ENCODE data around the gene HSP90AB1.

The HSP90AB1 gene

DNA sequence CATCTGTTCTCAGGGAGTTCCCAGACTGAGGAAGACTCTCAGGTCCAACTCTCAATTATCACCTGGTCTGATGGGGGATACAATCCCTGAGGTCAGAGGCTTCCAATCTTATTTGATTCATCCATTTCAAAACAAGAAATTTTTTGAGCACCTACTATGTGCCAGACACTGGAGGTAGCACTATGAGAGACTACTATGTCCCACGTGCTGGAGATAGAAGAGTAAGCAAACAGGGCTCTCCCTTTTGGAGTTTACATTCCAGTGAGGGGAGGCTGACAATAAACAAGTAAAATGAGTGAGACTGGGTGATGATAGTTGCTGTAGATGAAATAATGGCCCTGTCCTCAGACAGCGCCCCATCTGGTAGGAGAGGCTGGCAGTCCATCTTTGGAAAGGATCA is 39.8 kb downstream of the HSP90AB1 start:
- DNase-seq (ENCODE audit: low spot score): no peak

DNA sequence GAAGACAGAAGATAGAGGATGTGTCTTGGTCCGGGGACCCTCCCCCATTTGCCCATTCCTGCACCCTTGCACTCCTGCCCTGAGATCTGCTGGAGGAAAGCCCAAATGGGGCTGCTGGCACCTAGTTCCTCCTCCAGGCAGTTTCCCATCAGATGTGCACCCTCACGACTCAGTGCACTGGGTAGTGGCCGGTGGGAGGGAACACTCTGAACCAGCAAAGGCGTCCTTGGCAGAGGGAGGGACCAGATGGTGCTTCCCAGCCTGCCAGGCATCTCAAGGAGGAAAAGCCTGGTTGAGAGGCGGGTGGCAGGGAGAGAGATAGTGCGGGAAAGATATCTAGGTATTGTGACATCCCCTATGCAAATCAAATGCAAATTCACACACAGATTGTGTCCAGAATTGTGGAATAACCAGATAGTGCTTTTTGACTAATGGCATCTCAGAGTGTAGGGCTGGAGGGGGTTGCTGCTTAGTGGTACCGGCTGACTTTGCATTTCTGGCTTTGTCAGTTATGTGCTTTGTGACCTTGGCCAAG is 42.9 kb downstream of the HSP90AB1 start:
- DNase-seq (ENCODE audit: low spot score): no peak

DNA sequence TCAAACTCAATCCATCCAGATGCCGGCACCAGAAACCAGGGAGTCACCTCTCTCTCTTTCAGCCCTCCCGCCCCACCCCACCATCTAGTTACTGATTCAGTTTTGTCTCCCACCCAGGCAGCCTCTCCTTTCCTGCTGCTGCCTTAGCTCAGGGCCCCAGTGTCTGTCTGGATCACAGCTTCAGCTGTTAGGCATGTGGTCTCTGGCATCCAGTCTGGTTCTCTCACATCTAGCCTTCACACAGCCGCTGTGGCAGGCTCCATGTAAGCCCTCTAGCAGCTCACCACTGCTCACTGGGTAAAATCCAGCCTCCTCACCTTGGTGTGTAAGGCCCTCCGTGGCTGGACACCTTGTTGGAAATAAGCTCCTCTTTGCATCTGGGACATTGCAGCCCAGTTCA is 44.9 kb downstream of the HSP90AB1 start:
- DNase-seq (ENCODE audit: low spot score): no peak

DNA sequence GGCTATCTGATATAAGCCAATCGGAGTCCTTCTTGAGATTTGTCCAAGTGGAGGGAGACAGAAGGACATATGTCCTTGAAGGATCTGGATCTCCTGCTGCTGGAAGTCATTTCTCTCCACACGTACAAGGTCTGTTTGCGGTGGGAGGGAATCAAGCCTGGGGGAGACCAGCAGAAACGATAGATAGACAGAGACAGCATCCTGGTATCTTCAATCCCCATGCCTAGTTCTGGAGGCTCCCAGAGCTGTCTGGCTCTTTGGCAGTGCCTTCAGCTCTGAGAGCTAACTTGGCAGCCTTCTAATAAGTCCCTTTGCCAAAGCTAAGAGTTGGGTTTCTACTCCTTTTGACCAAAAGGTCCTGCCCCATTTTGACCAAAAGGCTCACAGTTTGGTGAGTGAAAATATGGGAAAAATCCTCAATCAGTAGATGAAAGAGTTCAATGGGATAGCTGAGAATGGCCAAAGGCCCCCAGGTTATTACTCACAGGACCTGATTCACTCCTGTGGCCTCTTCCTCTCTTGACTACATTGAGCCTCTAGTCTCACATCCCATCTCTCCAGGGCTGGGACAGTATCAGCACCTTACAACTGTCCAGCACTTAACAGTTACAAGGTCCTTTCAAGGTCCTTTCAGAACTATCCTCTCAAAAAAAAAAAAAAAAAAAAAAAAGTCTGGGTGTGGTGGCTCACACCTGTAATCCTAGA is 45.9 kb downstream of the HSP90AB1 start:
- no peak for DNase-seq (ENCODE audit: low spot score)

DNA sequence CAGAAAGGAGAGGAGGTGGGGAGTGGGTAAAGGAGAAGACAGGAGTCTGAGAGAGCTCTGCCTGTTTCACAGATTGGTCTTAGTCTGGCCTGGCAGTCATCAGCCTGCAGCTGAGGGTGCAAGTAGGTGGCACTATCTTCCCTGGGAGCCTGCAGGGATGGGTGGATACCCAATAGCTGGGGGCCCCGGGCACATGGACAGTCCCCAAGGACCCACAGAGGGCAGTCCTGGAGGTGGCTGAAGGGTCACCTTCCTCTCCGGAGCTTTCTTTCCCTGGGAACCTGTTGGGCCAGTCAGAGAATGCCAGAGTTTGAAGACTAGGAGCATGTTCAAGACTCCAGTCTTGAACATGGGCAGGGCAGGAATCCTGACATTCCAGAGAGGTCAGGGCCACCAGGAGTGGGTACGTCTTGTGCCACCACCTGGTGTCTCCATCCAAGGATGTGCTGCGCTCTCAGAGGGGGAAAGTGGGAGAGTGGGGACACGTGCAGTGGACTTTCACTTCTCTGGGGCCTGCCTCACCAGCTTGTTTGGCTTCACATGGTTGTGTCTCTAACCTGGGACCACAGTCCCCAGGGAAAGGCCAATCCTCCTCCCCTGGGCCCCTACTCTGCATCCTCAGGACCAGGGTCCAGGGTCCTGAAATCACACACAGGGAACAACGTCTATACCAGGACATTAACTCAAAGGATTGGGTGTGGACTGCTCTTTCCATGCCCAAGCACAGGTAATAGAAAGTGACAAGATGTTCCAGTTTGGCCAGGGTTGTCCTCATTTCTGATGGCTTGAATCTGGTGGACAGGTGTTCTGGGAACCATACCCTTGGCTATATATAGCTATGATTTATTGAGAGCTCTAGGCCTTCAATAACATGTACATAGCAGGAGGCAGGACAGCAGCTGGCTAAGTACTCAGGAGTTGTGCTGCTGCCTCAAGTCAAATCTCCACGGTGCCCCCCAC is 48.2 kb downstream of the HSP90AB1 start:
- no peak for DNase-seq (ENCODE audit: low spot score)

DNA sequence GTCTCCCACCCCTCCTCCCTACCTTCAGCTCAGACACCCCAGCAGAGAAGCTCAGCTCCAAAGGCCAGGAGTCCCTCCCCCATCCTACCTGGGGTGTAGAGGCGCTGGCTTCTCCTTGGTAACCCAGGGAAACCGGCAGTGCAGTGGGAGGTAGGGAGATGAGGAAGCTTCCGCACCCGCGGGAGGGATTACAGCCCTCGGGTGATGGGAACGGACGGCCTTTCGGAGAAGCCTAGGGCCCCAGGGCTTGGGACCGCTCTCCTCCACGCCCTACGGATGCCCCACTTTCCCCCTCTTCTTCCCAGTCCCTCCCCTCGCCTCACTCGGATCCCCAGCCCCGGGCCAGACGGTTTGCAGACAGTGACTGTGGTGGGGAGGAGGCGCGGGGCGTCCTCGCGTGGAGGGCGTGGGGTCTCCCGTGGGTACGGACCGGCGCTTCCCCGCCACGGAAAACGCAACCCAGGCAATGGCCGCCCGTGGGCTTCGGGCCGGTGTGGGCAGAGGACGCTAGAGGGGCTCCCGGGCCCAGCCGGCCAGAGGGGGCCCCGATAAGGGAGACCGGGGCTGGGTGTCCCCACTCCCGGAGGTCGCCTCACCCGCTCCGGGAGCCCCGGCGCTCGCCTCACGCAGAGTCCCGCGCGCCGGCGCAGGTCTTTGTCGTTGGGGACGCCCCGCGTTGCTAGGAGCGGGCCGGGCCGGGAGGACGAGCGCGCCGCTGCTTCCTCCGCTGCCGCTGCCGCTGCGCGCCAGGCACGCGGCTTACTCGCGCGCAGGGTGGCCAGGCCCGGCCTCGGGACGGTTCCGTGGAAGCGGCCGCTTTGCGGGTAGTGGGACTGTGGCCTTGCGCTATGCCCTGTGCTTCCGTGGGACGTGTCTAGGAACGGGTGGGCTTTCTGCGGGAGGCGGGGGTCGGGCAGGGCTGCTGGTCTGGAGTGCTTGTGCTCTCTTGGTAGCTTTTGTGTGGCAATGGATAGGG is 50.5 kb downstream of the HSP90AB1 start:
- DNase-seq (ENCODE audit: low spot score): no peak

DNA sequence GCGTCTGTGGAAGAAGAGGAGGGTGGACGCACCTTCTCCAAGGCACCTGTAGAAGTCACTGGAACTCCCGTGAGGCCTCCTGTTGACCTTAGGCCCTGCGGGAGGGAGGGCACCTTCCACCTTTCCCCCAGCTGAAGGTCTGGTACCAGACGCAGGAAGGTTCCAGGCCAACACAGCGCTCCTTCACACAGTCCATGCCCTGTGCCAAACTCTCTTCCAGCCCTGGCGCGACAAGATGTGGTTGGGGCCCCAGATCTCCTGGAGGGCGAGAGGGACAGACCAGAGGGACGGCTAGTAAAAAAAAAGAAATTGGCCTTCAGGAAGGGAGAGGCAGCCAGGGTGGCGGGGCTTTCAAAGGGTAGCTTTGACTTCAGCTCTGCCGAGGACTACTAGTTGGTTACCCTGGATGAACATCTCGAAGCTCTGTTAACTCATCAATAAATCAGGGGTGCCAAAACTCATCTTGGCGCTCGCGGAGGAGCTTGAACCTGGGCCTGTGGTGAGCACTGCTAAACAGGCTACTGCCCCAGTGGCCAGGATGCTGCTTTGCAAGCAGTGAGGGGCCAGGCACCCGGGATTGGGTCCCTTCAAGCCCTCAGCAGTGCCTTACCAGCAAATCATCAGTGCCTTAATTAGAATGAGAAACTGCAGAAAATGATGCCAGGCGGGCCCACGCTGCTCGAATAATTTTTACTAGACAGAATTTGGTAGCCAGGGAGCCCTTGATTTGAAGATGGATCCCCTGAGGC is 51.3 kb downstream of the HSP90AB1 start:
- no peak for DNase-seq (ENCODE audit: low spot score)

DNA sequence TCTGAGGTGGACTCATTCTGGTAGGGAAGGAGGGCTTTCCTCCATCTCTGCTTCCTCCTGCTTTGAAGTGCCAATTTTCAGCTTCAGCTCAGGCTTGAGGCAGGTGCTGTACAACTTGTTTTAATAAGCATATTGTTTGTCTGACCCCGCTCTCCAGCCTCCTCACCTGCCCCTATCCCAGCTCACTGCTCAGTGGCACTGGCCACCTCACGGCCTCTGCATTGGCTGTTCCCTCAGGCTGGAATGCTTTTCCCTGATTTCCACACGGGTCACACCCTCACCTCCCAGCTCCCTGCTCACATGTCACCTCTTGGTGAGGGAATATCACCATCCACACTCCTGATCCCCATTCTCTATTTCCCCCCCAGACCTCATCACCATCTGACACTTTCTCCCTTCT is 52.0 kb downstream of the HSP90AB1 start:
- DNase-seq (ENCODE audit: low spot score): no peak

DNA sequence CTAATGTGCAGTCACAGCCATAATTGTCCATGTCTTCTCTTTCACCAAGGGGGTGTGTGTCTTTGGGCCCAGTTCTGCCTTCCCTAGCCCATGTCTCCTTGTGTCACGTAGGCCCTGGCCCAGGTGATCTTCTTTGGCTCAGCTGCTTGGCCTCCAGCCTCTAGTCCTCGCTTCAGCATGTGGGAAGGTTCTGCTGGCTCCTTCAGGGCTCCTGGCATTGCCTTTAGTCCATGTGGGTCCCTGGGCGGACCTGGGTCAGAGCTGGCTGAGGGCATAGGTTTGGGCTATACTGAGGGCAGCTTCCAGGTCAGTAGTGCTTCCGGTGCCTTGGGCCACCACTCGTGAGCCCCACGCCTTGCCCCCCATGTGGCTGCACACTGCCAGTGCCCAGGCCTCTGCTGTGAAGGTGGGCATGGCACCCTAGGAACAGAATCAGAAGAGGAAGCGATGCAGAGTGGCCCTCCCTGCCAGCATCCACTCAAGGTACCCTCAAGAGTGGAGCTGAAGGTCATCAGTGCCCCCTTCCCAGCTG is 53.5 kb downstream of the HSP90AB1 start:
- DNase-seq (ENCODE audit: low spot score): peak; percentile 54

DNA sequence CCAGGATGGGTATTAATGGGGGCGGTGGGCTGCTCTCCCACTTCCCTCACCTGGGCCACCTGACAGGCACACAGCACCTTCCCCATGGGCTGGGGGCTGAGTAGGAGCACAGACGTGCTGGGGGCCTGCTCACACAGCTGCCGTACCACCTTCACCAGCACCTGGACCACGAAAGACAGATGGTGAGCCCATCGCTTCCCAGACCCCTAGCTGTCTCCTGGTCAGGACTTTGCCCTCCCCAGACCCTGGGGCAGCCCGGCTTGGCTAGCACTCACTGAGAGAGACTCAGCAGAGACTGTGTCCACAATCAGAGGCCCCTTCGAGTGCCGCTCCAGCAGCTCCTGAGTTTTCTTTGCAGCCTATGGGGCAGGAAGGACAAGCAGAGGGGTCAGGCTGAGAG is 54.2 kb downstream of the HSP90AB1 start:
- peak; percentile 56 for DNase-seq (ENCODE audit: low spot score)

DNA sequence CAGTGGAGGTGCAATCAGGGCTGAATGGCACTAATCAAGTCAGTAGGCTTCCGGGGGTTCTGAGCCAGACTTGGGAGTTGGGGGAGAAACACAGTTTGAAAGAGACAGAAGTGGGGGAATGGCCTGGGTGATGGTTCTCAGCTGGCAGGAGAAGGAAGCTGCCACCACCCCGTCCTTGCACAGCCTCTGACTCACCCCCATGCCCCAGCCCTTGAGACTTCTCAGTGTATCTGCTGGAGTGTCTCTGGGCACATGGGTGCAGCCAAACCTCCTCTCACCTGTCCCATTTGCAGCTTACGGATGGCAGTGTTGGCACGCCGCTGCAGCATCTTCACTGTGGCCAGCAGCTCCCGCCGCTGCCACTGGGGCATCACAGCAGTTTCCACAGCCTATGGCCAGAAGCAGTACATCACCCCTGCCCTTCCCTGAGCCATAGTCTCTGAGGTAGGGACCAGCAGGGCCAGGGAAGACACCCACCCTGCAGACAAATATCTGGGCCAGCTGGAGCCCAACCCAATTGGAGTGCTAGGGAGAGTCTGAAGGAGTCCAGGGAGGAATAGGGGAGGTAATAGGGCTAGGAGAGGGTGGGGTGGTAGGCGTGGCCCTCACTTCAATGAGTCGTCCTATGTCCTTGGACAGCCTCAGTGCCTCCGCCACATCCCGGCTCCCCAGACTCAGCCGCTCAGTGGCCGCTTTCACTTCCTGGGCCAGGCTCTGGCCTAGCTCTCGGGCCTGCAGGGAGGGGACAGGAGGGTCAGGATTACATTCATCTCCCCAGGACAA is 55.1 kb downstream of the HSP90AB1 start:
- peak; percentile 62 for DNase-seq (ENCODE audit: low spot score)

DNA sequence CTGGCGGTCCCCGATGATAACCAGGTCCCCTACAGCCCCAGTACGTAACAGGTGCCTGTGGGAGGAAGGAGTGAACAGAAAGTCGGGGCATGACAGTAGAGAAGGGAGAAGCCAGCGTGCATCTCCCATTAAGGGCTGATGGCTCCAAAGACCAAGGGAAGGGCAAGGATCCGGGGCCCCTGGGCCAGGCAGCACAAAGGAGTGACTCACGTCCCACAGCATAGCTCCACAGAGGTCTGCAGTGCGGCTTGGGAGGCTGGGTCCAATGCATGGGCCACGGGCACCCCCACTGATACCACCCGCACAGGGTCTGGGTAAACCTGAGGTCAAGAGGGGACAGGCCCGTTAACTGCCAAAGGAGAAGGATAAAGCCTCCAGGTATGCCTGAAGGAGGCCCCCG is 56.0 kb downstream of the HSP90AB1 start:
- no peak for DNase-seq (ENCODE audit: low spot score)
